GM12892 (cell line): Measurements from ENCODE around the gene DUS4L. TPM values are rescaled to one million over a fixed set of nuclear protein-coding genes. Genes with fewer than 3 reads are reported as not detected.
"Not testable (repeated sequence)": the region's sequence is repeated elsewhere in the genome, so short reads cannot be mapped to it uniquely, and the experiment has no call there.

Source experiments
- DNase-seq: peaks from one replicate; pipeline ENCODE4 v3.0.0; 2011; ENCODE audit not compliant: insufficient read length
- FAIRE-seq: peaks from 2 replicates; lab custom pipeline; 2011; peaks lifted over from hg19 to GRCh38; lab: Jason Lieb, UNC
- POLR2A ChIP-seq: IDR thresholded peaks from 2 replicates; pipeline ENCODE4 v1.6.1; 2011; ENCODE audit warnings: low read depth, low read length, control low read depth
- POLR2AphosphoS5 ChIP-seq: IDR thresholded peaks from 2 replicates; pipeline ENCODE4 v1.6.1; 2011; ENCODE audit warnings: low read depth, low read length, control low read depth
- TAF1 ChIP-seq: IDR thresholded peaks from 2 replicates; pipeline ENCODE4 v1.6.1; 2011; ENCODE audit warnings: low read depth, mild to moderate bottlenecking, control low read depth, low read length, borderline replicate concordance
- polyA plus RNA-seq: library from polyadenylated mRNA; unstranded; fragments of >200 nt; gene quantifications from one replicate; pipeline ENCODE4 v1.2.1, GENCODE V29; 2012; ENCODE audit warnings: missing spikeins, inconsistent platforms; ENCODE audit not compliant: missing spikeins

The DUS4L gene
- polyA plus RNA-seq, result 11.2 TPM

- FAIRE-seq (peak; percentile 90), DNase-seq (peak; percentile 70)
- peak; percentile 90 for TF ChIP-seq POLR2A
- TF ChIP-seq POLR2AphosphoS5, result peak; percentile 85
- peak; percentile 61 for TF ChIP-seq TAF1
Measured at GRCh38 chr7:107563775-107564552, at the start of gene DUS4L, which contains the start of gene COG5. Gene DUS4L, plus strand, starts transcription at chr7:107563971. Its CDS starts 3,100 bp downstream, at chr7:107567071. Gene COG5, minus strand, starts transcription at chr7:107563920. Its CDS starts 24 bp downstream, at chr7:107563896.

DNA sequence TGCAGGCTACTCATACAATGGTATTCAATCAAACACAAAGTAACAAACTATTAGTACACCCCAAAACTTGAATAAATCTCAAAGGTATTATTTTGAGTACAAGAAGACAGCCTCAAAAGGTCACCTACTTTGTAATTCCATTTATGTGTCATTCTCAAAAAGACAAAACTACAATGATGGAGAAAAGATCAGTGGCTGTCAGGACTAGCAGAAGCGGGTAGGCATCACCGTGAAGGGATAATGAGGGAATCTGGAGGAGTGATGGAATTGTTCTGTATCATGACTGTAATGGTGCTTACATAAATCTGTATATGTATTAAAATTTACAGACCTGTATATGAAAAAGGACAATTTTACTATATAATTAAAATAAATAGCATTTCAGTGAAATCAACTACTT is 37.1 kb upstream of the DUS4L start:
- DNase-seq, result no peak
- FAIRE-seq, result no peak
- TF ChIP-seq POLR2AphosphoS5 (no peak), POLR2A (no peak), TAF1 (no peak)

DNA sequence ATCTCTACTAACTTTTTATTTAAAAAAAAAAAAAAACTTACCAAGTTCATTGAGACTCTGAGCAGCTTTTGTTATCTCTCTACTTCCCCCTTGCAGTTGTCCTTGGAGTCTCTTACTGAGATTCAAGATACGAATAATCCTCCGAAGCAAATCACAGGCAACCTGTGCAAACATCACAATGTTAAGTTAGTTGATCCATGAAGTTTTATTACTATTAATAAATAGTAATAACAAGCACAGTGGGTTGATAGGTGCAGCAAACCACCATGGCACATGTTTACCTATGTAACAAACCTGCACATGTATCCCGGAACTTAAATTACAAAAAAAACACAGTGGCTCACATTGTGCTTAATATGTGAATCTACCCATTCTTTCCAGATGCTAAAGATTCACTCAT is 36.6 kb upstream of the DUS4L start:
- DNase-seq (no peak), FAIRE-seq (no peak)
- TF ChIP-seq TAF1 (no peak), POLR2AphosphoS5 (no peak), POLR2A (no peak)

- no peak for TF ChIP-seq POLR2AphosphoS5
- no peak for TF ChIP-seq POLR2A
- no peak for TF ChIP-seq TAF1
- DNase-seq, result no peak
- FAIRE-seq, result no peak
Measured at GRCh38 chr7:107528461-107528860, 35.3 kb upstream of the DUS4L start.

DNA sequence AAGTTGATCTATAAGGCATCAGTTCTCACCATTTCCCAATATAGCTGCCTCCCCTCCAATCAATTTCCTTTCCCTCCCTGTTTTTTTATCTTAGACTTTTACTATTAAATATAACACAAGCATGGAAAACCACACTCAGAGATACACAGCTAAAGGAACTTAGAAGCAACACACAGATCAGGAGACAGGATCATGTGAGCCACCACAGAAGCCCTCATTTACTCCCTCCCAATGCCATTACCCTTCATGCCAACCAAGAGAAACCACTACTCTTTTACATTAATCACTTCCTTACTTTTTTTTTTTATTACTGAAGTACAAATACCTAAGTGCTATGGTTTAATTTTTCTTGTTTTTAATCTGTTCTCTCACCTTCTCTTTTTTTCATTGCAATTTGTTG is 33.0 kb upstream of the DUS4L start:
- DNase-seq, result no peak
- no peak for TF ChIP-seq POLR2A
- FAIRE-seq, result no peak

DNA sequence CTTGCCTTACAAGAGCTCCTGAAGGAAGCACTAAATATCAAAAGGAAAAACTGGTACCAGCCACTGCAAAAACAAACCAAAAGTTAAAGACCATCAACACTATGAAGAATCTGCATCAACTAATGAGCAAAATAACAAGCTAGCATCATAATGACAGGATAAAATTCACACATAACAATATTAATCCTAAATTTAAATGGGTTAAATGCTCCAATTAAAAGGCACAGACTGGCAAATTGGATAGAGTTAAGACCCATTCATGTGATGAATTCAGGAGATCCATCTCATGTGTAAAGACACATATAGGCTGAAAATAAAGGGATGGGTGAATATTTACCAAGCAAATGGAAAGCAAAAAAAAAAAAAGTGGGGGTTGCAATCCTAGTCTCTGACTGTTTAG is 29.6 kb upstream of the DUS4L start:
- no peak for DNase-seq
- TF ChIP-seq POLR2AphosphoS5, result no peak
- no peak for TF ChIP-seq TAF1
- TF ChIP-seq POLR2A, result no peak
- FAIRE-seq, result no peak

DNA sequence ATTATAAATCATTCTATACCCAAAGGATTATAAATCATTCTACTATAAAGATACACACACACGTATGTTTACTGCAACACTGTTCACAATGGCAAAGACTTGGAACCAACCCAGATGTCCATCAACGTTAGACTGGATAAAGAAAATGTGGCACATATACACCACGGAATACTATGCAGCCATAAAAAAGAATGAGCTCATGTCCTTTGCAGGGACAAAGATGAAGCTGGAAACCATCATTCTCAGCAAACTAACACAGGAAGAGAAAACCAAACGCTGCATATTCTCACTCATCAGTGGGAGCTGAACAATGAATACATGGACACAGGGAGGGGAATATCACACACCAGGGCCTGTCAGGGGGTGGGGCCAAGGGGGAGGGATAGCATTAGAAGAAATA is 26.5 kb upstream of the DUS4L start:
- not testable (repeated sequence) for FAIRE-seq, DNase-seq

DNA sequence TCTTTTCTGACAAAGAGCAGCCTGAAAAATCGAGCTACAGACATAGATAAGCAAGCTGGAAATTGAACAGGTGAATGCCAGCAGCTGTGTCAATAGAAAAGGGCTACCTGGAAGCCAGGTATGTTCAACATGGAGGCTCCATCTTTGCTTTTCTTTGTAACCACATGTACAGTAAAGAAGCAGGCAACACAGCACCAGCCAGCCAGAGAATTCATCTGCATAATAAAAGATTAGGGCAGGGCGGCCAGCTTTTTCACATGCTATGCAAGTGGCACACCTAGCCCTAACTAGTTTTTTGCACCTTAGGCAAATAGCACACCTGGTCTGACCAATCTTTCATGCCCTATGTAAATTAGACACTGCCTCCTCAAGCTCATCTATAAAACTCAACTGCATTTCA is 25.8 kb upstream of the DUS4L start:
- DNase-seq, result no peak
- TF ChIP-seq POLR2A (no peak), POLR2AphosphoS5 (no peak), TAF1 (no peak)
- no peak for FAIRE-seq

DNA sequence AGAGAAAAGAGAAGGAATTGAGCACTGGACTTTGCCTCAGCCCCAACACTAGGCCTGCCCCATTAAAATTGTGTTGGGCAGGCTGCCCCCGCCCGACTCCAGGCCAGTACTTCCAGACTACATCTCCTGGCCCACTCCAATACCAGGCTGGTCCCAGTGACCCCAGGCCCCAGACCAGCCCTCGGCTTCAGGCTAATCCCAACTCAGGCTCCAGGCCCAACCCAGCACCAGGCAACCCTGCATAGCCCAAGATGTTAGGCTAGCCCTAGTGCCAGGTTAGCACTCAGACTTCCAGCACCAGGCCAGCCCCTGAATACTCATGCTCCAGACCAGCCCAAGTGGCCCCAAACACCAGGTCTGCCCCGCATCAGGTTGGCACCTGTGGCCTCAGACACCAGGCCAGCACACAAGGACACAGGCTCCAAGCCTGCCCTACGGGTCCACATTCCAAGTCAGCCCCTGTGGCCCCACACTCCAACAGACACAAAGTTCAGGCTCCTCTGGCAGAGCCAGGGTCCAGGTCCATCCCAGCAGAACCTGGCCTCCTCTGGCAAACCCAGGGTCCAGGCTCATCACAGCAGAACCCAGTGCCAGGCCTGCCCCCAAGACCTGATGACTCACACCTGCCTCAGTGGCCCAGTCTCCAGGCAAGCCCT is 20.3 kb upstream of the DUS4L start:
- no peak for TF ChIP-seq POLR2AphosphoS5
- no peak for TF ChIP-seq TAF1
- no peak for TF ChIP-seq POLR2A
- DNase-seq, result no peak
- FAIRE-seq, result no peak

GRCh38 chr7:107544848-107545591 is 18.8 kb upstream of the DUS4L start:
- TF ChIP-seq POLR2AphosphoS5 (no peak), TAF1 (no peak), POLR2A (no peak)
- DNase-seq (no peak), FAIRE-seq (no peak)

- FAIRE-seq (no peak), DNase-seq (no peak)
Measured at GRCh38 chr7:107551936-107552335, 11.8 kb upstream of the DUS4L start.

More at GRCh38 chr7:107551936-107552335, 11.8 kb upstream of the DUS4L start:
- TF ChIP-seq TAF1, result no peak
- TF ChIP-seq POLR2AphosphoS5, result no peak
- TF ChIP-seq POLR2A, result no peak
